B cell (primary cell): ENCODE results near the gene ZDHHC21.

Experiments used
- EZH2 ChIP-seq: IDR thresholded peaks from 2 replicates; pipeline ENCODE4 v1.6.1; 2012; ENCODE audit warnings: borderline replicate concordance, low read depth, mild to moderate bottlenecking, moderate library complexity, low read length; ENCODE audit not compliant: insufficient read depth, poor library complexity, severe bottlenecking
- TF ChIP-seq, protein P1 (sequence below): fragments of 200-600 bp; IDR thresholded peaks from one replicate; pipeline ENCODE4 v1.8.0; 2022; ENCODE audit warnings: antibody characterized with exemption, mild to moderate bottlenecking

GRCh38 chr9:14660721-14661120 lies 32.5 kb downstream of the ZDHHC21 start:
- TF ChIP-seq, protein P1, sequence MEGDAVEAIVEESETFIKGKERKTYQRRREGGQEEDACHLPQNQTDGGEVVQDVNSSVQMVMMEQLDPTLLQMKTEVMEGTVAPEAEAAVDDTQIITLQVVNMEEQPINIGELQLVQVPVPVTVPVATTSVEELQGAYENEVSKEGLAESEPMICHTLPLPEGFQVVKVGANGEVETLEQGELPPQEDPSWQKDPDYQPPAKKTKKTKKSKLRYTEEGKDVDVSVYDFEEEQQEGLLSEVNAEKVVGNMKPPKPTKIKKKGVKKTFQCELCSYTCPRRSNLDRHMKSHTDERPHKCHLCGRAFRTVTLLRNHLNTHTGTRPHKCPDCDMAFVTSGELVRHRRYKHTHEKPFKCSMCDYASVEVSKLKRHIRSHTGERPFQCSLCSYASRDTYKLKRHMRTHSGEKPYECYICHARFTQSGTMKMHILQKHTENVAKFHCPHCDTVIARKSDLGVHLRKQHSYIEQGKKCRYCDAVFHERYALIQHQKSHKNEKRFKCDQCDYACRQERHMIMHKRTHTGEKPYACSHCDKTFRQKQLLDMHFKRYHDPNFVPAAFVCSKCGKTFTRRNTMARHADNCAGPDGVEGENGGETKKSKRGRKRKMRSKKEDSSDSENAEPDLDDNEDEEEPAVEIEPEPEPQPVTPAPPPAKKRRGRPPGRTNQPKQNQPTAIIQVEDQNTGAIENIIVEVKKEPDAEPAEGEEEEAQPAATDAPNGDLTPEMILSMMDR, result no peak
- TF ChIP-seq EZH2, result no peak
